MM.1S (cell line): ENCODE measurements around the gene KCNIP4.

Experiments
- DNase-seq: peaks from one replicate; pipeline ENCODE4 v3.0.0-alpha.2; 2015
- H2AFZ ChIP-seq: fragments of 300-600 bp; sonication (generic); 2 replicates; pipeline ENCODE4 v1.6.0; 2016; ENCODE audit warnings: antibody characterized with exemption, low read length
- H3F3A ChIP-seq: fragments of 300-600 bp; sonication (generic); 2 replicates; pipeline ENCODE4 v1.6.1; 2016; ENCODE audit warnings: mild to moderate bottlenecking, antibody characterized with exemption, low read length, moderate library complexity, mixed read lengths; ENCODE audit not compliant: insufficient read depth
- H3K27ac ChIP-seq: fragments of 300-600 bp; sonication (generic); 2 replicates; pipeline ENCODE4 v1.5.1; 2016; ENCODE audit warnings: mild to moderate bottlenecking, low read length
- H3K27me3 ChIP-seq: fragments of 300-600 bp; sonication (generic); replicated peaks from 2 replicates; pipeline ENCODE4 v1.6.0; 2016; ENCODE audit warnings: low read length; ENCODE audit not compliant: insufficient read depth
- H3K36me3 ChIP-seq: fragments of 300-600 bp; sonication (generic); replicated peaks from 2 replicates; pipeline ENCODE4 v1.6.1; 2016; ENCODE audit warnings: mild to moderate bottlenecking, low read length, mixed read lengths; ENCODE audit not compliant: insufficient read depth
- H3K4me1 ChIP-seq: fragments of 300-600 bp; sonication (generic); 2 replicates; pipeline ENCODE4 v1.6.1; 2016; ENCODE audit warnings: low read length, mixed read lengths
- H3K4me2 ChIP-seq: fragments of 300-600 bp; sonication (generic); 2 replicates; pipeline ENCODE4 v1.6.0; 2016; ENCODE audit warnings: low read depth, low read length
- H3K4me3 ChIP-seq: fragments of 300-600 bp; sonication (generic); 2 replicates; pipeline ENCODE4 v1.5.1; 2016; ENCODE audit warnings: low read length, mixed read lengths
- H3K79me2 ChIP-seq: fragments of 300-600 bp; sonication (generic); 2 replicates; pipeline ENCODE4 v1.6.1; 2016; ENCODE audit warnings: mixed run types, low read length, mixed read lengths
- H3K9ac ChIP-seq: fragments of 300-600 bp; sonication (generic); 2 replicates; pipeline ENCODE4 v1.6.1; 2016; ENCODE audit warnings: low read length, mixed read lengths
- H3K9me2 ChIP-seq: fragments of 300-600 bp; sonication (generic); replicated peaks from 2 replicates; pipeline ENCODE4 v1.6.1; 2016; ENCODE audit warnings: mild to moderate bottlenecking, low read length, mixed read lengths; ENCODE audit not compliant: insufficient read depth
- H3K9me3 ChIP-seq: fragments of 300-600 bp; sonication (generic); replicated peaks from 2 replicates; pipeline ENCODE4 v1.6.1; 2016; ENCODE audit warnings: mild to moderate bottlenecking, low read length, mixed read lengths; ENCODE audit not compliant: insufficient read depth
- H4K20me1 ChIP-seq: fragments of 300-600 bp; sonication (generic); 2 replicates; pipeline ENCODE4 v1.6.1; 2016; ENCODE audit warnings: mild to moderate bottlenecking, low read length, moderate library complexity, mixed read lengths; ENCODE audit not compliant: insufficient read depth
- EZH2 ChIP-seq: fragments of 300-600 bp; sonication (generic); optimal IDR thresholded peaks from 2 replicates; pipeline ENCODE3; 2017; ENCODE audit warnings: low read depth, mild to moderate bottlenecking, antibody characterized with exemption, low read length, mixed read lengths
- EZH2phosphoT487 ChIP-seq: fragments of 300-600 bp; sonication (generic); IDR thresholded peaks from 2 replicates; pipeline ENCODE4 v1.6.1; 2018; ENCODE audit warnings: antibody characterized with exemption, low read length
- TF ChIP-seq, protein P1 (sequence below): fragments of 300-600 bp; sonication (generic); IDR thresholded peaks from 2 replicates; pipeline ENCODE4 v1.5.1; 2016; ENCODE audit warnings: antibody characterized with exemption, low read length, mixed read lengths

The KCNIP4 gene

DNA sequence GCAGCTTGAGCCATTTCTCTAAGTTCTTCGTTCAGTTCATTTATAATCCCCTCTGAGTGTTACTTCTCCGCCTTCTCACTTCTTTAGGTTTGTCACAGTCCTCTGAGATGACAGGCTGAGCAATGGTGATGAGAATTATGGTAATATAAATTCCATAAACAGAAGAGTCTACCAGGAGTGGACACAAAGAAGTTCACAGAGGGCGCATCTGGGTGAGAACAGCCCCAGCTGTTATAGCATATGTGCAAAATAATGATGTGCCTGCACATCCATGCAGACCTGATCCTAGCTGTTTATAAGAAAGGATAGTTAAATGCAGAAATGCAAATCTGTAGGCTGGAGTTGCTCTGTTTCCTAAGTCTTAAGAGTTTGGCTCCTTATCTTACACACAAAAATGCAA lies 377.5 kb downstream of the KCNIP4 start:
- H3K27ac ChIP-seq: no peak overlapping the region
- H3K9me3 ChIP-seq: no peaks in the 10 kb centered on the region
- no peaks in the 10 kb centered on the region for H3F3A ChIP-seq
- no peaks in the 10 kb centered on the region for H4K20me1 ChIP-seq
- H3K9me2 ChIP-seq: no peaks in the 10 kb centered on the region
- no peaks in the 10 kb centered on the region for H3K79me2 ChIP-seq
- H3K9ac ChIP-seq: no peak overlapping the region
- TF ChIP-seq, protein P1, sequence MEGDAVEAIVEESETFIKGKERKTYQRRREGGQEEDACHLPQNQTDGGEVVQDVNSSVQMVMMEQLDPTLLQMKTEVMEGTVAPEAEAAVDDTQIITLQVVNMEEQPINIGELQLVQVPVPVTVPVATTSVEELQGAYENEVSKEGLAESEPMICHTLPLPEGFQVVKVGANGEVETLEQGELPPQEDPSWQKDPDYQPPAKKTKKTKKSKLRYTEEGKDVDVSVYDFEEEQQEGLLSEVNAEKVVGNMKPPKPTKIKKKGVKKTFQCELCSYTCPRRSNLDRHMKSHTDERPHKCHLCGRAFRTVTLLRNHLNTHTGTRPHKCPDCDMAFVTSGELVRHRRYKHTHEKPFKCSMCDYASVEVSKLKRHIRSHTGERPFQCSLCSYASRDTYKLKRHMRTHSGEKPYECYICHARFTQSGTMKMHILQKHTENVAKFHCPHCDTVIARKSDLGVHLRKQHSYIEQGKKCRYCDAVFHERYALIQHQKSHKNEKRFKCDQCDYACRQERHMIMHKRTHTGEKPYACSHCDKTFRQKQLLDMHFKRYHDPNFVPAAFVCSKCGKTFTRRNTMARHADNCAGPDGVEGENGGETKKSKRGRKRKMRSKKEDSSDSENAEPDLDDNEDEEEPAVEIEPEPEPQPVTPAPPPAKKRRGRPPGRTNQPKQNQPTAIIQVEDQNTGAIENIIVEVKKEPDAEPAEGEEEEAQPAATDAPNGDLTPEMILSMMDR: no peak
- no peak for TF ChIP-seq EZH2phosphoT487
- no peak for TF ChIP-seq EZH2
- no peak overlapping the region for H3K4me2 ChIP-seq
- DNase-seq: no peak
- H3K4me1 ChIP-seq: no peaks in the 10 kb centered on the region
- H2AFZ ChIP-seq: no peak overlapping the region
- no peaks in the 10 kb centered on the region for H3K27me3 ChIP-seq
- H3K36me3 ChIP-seq: no peaks in the 10 kb centered on the region
- H3K4me3 ChIP-seq: no peak overlapping the region

DNA sequence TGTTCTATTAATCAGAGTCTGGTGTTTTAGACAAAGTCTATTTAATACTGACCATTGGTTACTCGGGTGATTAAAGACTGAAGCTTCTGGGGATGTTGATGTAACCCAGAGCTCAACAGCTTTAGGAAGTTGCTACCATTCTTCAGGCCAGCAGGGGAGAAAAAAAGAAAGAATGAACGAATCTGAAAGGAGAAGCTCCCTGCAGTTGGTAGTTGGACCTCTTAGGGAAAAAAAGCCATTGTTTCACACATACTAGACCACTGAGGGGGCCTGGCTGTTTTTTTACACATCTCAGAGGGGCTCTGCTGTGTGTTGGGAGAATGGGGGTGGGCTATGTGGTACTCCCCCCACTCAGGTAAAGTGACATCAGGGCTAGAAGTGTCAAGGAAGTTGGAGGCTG lies 378.9 kb downstream of the KCNIP4 start:
- no peaks in the 10 kb centered on the region for H3K36me3 ChIP-seq
- DNase-seq: no peak
- no peaks in the 10 kb centered on the region for H3K4me1 ChIP-seq
- no peaks in the 10 kb centered on the region for H3K9me2 ChIP-seq
- no peaks in the 10 kb centered on the region for H3F3A ChIP-seq
- H4K20me1 ChIP-seq: no peaks in the 10 kb centered on the region
- H3K4me3 ChIP-seq: no peak overlapping the region
- no peak overlapping the region for H3K9ac ChIP-seq
- H2AFZ ChIP-seq: no peak overlapping the region
- TF ChIP-seq, protein P1: no peak
- TF ChIP-seq EZH2phosphoT487 (no peak), EZH2 (no peak)
- H3K27ac ChIP-seq: no peak overlapping the region
- no peaks in the 10 kb centered on the region for H3K27me3 ChIP-seq
- no peaks in the 10 kb centered on the region for H3K9me3 ChIP-seq
- H3K4me2 ChIP-seq: no peak overlapping the region
- H3K79me2 ChIP-seq: no peaks in the 10 kb centered on the region

DNA sequence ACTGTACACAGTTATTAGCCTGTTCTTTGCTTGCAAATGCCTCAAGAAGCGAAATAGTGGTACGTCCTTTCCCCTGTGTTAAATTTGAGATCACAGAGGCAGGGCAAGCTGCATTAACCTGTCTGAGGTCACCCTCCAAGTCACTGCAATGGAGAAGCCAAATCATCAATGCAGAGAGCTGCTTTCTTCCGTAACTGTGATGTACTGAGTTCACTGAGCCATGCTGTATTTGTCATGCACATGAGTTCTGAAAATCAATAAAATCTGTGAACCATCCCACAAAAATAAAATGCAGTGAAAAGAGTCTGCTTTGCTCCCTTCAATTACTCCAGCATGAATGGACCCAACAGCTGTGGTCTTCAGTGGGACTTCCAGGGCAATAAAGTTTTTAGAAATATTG lies 393.5 kb downstream of the KCNIP4 start:
- Histone ChIP-seq H3K9ac (no peak overlapping the region), H3K4me2 (no peak overlapping the region), H2AFZ (no peak overlapping the region), H3K27ac (no peak overlapping the region), H3K27me3 (no peaks in the 10 kb centered on the region), H3K9me3 (no peaks in the 10 kb centered on the region), H3K9me2 (no peaks in the 10 kb centered on the region), H3K4me1 (no peaks in the 10 kb centered on the region), H3F3A (no peaks in the 10 kb centered on the region), H3K36me3 (no peaks in the 10 kb centered on the region), H3K4me3 (no peak overlapping the region), H4K20me1 (no peaks in the 10 kb centered on the region), H3K79me2 (no peaks in the 10 kb centered on the region)
- TF ChIP-seq EZH2: no peak
- no peak for TF ChIP-seq EZH2phosphoT487
- TF ChIP-seq, protein P1: no peak
- DNase-seq: no peak
